Right lobe of liver (tissue), 4 donors: Measurements from ENCODE around the gene SMU1.

Experiments used
- POLR2A ChIP-seq: fragments of 450-650 bp; IDR thresholded peaks from one replicate; pipeline ENCODE4 v1.6.1; 2017; ENCODE audit warnings: antibody characterized with exemption, mild to moderate bottlenecking
- TF ChIP-seq, protein P1 (sequence below), 4 donors: fragments of 200-600 bp in 3 of 4; fragments of 450-650 bp in 1 of 4; IDR thresholded peaks; one replicate each; pipeline versions ENCODE4 v1.5.1 to v1.8.0; 2016 to 2022; ENCODE audit warnings: antibody characterized with exemption in 4 of 4, mild to moderate bottlenecking in 2 of 4
- donor health status: DM: no; HTN: no; CAD: no.
- donor health status: DM: no; HTN: no; CAD: no.
- donor health status: DM: no; HTN: yes; CAD: no.

DNA sequence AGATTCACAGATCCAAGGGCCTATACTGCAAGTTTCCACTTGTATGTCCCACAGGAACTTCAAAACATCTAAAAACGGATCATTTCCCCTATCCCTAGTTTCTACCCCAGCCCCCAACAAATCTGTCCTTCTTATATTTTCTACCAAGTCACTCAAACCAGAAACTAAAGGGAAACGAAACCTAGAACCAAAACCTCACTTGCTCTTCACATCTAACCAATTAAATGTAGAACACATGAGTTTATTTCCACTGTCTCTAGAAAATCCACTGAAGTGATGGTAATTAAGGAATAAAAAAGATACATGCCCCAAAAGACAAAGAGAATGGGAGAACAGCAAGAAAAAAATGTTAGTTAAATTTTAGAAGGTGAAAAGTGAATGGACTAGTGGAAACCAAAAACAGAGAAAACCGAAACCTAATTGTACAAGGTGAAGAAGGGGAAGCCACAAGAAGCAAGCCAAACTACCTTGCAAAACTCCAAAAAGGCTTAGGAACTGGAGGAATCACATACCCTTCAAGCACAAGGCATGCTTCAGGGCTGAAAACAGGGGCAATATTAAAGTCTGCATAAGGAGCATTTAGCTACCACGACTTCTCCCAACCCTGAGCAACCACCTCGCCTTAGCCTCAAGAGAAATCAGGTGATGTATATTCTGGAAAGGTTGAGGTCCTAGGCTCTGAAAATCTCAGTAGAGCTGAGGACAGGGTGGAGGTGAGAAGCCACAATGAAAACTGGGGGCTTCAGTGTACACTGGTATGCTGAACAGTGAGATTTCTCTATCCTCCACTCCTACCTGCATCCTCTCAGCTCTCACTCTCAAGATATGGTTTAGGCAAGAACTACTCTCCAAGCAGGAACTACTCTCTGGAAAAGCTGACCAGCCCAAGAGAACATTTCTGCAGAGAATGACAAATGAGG is 11.1 kb downstream of the SMU1 start:
- TF ChIP-seq, protein P1, sequence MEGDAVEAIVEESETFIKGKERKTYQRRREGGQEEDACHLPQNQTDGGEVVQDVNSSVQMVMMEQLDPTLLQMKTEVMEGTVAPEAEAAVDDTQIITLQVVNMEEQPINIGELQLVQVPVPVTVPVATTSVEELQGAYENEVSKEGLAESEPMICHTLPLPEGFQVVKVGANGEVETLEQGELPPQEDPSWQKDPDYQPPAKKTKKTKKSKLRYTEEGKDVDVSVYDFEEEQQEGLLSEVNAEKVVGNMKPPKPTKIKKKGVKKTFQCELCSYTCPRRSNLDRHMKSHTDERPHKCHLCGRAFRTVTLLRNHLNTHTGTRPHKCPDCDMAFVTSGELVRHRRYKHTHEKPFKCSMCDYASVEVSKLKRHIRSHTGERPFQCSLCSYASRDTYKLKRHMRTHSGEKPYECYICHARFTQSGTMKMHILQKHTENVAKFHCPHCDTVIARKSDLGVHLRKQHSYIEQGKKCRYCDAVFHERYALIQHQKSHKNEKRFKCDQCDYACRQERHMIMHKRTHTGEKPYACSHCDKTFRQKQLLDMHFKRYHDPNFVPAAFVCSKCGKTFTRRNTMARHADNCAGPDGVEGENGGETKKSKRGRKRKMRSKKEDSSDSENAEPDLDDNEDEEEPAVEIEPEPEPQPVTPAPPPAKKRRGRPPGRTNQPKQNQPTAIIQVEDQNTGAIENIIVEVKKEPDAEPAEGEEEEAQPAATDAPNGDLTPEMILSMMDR (IDR thresholded peaks at IDR 0.05), result no peak
- no peak for TF ChIP-seq POLR2A
